ENCODE results near the gene YKT6. TPM values are rescaled to one million over a fixed set of nuclear protein-coding genes. Genes with fewer than 3 reads are reported as not detected.
"Not testable (repeated sequence)": the region's sequence is repeated elsewhere in the genome, so short reads cannot be mapped to it uniquely, and the experiment has no call there.

Gene YKT6
- total RNA-seq, 1 experiment from 2014 or later = 146 TPM

DNA sequence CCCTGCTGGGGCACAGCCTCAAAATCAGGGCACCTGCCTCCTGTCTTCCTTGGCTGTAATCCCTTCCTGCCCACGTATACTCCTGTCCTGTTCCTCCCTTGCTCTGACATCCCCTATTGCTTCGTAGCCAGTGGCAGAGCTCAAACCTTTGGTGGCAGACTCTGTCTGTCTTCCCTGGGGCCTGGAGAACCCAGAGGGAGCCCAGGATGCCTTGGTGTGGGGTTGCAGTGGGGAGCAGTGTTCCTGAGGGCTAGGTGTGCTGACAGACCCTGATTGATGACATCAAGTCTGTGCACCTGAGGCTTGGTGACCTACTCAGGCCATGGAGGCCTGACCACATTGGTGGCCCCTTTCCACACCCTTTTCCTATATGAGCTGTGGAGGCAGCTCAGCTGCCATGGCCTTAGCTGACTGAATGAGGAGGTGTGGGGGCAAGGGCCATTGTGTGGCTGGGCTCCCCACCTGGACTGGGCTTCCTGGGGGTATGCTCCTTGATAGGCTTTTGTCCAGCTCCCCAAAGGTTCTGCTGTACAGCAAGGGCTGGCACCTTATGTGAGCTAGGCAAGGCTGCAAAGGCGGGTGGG, 6.1 kb upstream of the YKT6 start:
- Mint-ChIP-seq H3K4me3 (ENCODE audit: low read depth, unreplicated experiment) (no peak overlapping the region), H3K27ac (ENCODE audit: unreplicated experiment) (no peak overlapping the region), H3K36me3 (ENCODE audit: insufficient read depth, unreplicated experiment) (no peaks in the 10 kb centered on the region), H3K9me3 (ENCODE audit: low read depth, unreplicated experiment) (no peaks in the 10 kb centered on the region), H3K4me1 (ENCODE audit: low read depth, unreplicated experiment) (no peaks in the 10 kb centered on the region), H3K27me3 (ENCODE audit: unreplicated experiment) (peaks cover 61% of the 10 kb centered on the region)
- no peak for DNase-seq
- no TSS peak for BruUV-seq (replicated peaks)
- TF ChIP-seq, protein P1, sequence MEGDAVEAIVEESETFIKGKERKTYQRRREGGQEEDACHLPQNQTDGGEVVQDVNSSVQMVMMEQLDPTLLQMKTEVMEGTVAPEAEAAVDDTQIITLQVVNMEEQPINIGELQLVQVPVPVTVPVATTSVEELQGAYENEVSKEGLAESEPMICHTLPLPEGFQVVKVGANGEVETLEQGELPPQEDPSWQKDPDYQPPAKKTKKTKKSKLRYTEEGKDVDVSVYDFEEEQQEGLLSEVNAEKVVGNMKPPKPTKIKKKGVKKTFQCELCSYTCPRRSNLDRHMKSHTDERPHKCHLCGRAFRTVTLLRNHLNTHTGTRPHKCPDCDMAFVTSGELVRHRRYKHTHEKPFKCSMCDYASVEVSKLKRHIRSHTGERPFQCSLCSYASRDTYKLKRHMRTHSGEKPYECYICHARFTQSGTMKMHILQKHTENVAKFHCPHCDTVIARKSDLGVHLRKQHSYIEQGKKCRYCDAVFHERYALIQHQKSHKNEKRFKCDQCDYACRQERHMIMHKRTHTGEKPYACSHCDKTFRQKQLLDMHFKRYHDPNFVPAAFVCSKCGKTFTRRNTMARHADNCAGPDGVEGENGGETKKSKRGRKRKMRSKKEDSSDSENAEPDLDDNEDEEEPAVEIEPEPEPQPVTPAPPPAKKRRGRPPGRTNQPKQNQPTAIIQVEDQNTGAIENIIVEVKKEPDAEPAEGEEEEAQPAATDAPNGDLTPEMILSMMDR (IDR thresholded peaks at IDR 0.05; ENCODE audit: unreplicated experiment) = no peak
- intact Hi-C loops (cut with micrococcal nuclease; ENCODE audit: unreplicated experiment) = loop anchor here (5.0 kb wide), 1 partner anchor 62 kb away; no protein-coding TSS in a partner anchor
- CTCF ChIA-PET = no interaction called here

DNA sequence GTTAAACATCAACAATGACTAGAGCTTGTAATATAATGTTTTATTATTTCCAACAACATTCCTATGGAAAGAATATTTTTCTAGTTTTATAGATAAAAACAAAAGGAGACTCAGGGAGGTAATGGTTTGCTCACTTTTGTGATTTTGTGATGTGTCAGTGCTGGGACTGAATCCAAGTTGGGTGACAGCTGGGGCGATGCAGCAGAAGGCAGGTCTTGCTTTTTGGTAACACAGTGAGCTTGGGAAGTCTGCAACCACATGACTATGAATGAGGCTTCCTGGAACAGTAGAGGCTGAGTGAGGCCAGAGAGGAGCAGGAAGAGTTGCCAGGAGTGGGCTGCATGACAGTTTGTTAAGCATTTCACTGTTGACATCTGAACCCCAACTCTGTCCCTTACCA, 4.9 kb upstream of the YKT6 start:
- TF ChIP-seq, protein P1 (IDR thresholded peaks at IDR 0.05; ENCODE audit: unreplicated experiment) = no peak
- DNase-seq = no peak
- Mint-ChIP-seq H3K4me3 (ENCODE audit: low read depth, unreplicated experiment) (no peak overlapping the region), H3K27me3 (ENCODE audit: unreplicated experiment) (peaks cover 53% of the 10 kb centered on the region), H3K4me1 (ENCODE audit: low read depth, unreplicated experiment) (no peaks in the 10 kb centered on the region), H3K36me3 (ENCODE audit: insufficient read depth, unreplicated experiment) (peaks cover 3% of the 10 kb centered on the region), H3K27ac (ENCODE audit: unreplicated experiment) (no peak overlapping the region), H3K9me3 (ENCODE audit: low read depth, unreplicated experiment) (no peaks in the 10 kb centered on the region)
- no TSS peak for BruUV-seq (replicated peaks)
- CTCF ChIA-PET = interaction anchor here (0.6 to 1.2 kb wide), 4 partner anchors 115 to 185 kb away, joined by 3 to 4 read pairs (median 3); no protein-coding TSS in a partner anchor
- intact Hi-C loops (cut with micrococcal nuclease; ENCODE audit: unreplicated experiment) = loop anchor here (1.0 to 5.0 kb wide), 2 partner anchors 64 to 124 kb away; no protein-coding TSS in a partner anchor

DNA sequence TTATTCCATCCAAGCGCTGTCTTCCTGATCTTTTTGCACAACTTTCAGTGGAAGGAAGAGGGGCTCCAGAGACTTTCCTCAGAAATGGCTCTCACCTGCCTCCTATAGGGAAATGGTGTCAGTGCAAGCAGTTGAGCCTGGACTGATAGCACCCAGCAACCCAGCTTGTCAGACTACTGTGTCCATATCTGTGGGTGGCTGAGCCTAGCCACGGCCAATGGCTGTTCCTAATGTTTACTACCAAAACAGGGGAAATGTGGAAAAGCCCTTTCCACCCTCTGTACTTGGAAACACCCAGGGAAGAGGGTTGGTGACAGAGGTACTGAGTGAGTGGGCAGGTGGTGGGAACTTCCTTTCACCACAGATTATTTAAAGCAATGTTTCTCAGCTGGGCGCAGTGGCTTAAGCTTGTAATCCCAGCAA, 4.3 kb upstream of the YKT6 start:
- Mint-ChIP-seq H3K27me3 (ENCODE audit: unreplicated experiment) (peaks cover 48% of the 10 kb centered on the region), H3K4me3 (ENCODE audit: low read depth, unreplicated experiment) (no peak overlapping the region), H3K27ac (ENCODE audit: unreplicated experiment) (no peak overlapping the region), H3K9me3 (ENCODE audit: low read depth, unreplicated experiment) (no peaks in the 10 kb centered on the region), H3K4me1 (ENCODE audit: low read depth, unreplicated experiment) (no peaks in the 10 kb centered on the region), H3K36me3 (ENCODE audit: insufficient read depth, unreplicated experiment) (peaks cover 9% of the 10 kb centered on the region)
- intact Hi-C loops (cut with micrococcal nuclease; ENCODE audit: unreplicated experiment) = loop anchor here (1.0 to 5.0 kb wide), 2 partner anchors 64 to 124 kb away; no protein-coding TSS in a partner anchor
- peak; percentile 66 for DNase-seq
- CTCF ChIA-PET = interaction anchor here (0.6 to 1.2 kb wide), 4 partner anchors 115 to 185 kb away, joined by 3 to 4 read pairs (median 3); no protein-coding TSS in a partner anchor
- BruUV-seq (replicated peaks) = no TSS peak
- TF ChIP-seq, protein P1 (IDR thresholded peaks at IDR 0.05; ENCODE audit: unreplicated experiment) = peak; percentile 55

DNA sequence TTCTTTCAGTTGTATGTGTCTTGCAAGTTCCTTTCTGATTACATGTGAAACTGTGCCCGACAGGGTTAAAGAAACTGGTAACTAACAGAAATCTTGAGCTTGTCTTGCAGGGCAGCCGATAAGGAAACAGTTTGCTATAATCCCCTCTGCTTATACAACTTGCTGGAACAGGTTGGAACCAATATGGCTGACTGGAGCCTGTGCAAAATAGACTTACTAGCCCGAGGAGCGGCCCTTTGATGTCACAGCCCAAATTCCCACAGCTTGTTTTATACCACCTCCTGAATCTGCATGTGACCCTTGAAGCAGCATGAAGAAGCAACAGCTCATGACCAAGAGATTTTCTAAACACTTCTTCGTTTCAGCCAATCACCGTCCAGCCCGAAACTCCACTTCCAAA, 3.3 kb upstream of the YKT6 start:
- CTCF ChIA-PET = no interaction called here
- Mint-ChIP-seq H3K27ac (ENCODE audit: unreplicated experiment) (no peak overlapping the region), H3K4me3 (ENCODE audit: low read depth, unreplicated experiment) (no peak overlapping the region), H3K27me3 (ENCODE audit: unreplicated experiment) (peaks cover 38% of the 10 kb centered on the region), H3K4me1 (ENCODE audit: low read depth, unreplicated experiment) (peaks cover 7% of the 10 kb centered on the region), H3K36me3 (ENCODE audit: insufficient read depth, unreplicated experiment) (peaks cover 19% of the 10 kb centered on the region), H3K9me3 (ENCODE audit: low read depth, unreplicated experiment) (no peaks in the 10 kb centered on the region)
- no TSS peak for BruUV-seq (replicated peaks)
- intact Hi-C loops (cut with micrococcal nuclease; ENCODE audit: unreplicated experiment) = loop anchor here (5.0 kb wide), 1 partner anchor 65 kb away; no protein-coding TSS in a partner anchor
- TF ChIP-seq, protein P1 (IDR thresholded peaks at IDR 0.05; ENCODE audit: unreplicated experiment) = no peak
- no peak for DNase-seq

DNA sequence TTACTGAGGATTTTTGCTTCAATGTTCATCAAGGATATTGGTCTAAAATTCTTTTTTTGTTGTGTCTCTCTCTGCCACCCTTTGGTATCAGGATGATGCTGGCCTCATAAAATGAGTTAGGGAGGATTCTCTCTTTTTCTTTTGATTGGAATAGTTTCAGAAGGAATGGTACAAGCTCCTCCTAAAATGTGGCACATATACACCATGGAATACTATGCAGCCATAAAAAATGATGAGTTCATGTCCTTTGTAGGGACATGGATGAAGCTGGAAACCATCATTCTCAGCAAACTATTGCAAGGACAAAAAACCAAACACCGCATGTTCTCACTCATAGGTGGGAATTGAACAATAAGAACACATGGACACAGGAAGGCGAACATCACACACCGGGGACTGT, 615 bp upstream of the YKT6 start:
- BruUV-seq (replicated peaks); intact Hi-C loops (cut with micrococcal nuclease; ENCODE audit: unreplicated experiment); H3K27ac Mint-ChIP-seq (ENCODE audit: unreplicated experiment); H3K9me3 Mint-ChIP-seq (ENCODE audit: low read depth, unreplicated experiment); DNase-seq: not testable (repeated sequence)
- Mint-ChIP-seq H3K4me1 (ENCODE audit: low read depth, unreplicated experiment) (peaks cover 18% of the 10 kb centered on the region), H3K27me3 (ENCODE audit: unreplicated experiment) (peaks cover 20% of the 10 kb centered on the region), H3K36me3 (ENCODE audit: insufficient read depth, unreplicated experiment) (peaks cover 24% of the 10 kb centered on the region), H3K4me3 (ENCODE audit: low read depth, unreplicated experiment) (peak overlapping the region; percentile 74)
- CTCF ChIA-PET = interaction anchor here (0.6 to 1.5 kb wide), 4 partner anchors 13 to 270 kb away, joined by 3 to 6 read pairs (median 4); no protein-coding TSS in a partner anchor
